HG03558 (cell line): ENCODE data around the gene NDUFA8.

Experiments used
- ATAC-seq: cut with Tn5 transposase; IDR thresholded peaks from one replicate; pipeline ENCODE4 v1.9.1; 2021; ENCODE audit warnings: moderate number of reproducible peaks; ENCODE audit not compliant: unreplicated experiment; ENCODE audit errors: extremely low read depth

NDUFA8 gene

GRCh38 chr9:122141671-122142070 is 17.9 kb downstream of the NDUFA8 start:
- ATAC-seq = no peak

- no peak for ATAC-seq
These were observed 19.0 kb downstream of the NDUFA8 start for GRCh38 chr9:122140368-122141193.

- ATAC-seq = no peak
These were observed 20.9 kb downstream of the NDUFA8 start for GRCh38 chr9:122138560-122139268.

DNA sequence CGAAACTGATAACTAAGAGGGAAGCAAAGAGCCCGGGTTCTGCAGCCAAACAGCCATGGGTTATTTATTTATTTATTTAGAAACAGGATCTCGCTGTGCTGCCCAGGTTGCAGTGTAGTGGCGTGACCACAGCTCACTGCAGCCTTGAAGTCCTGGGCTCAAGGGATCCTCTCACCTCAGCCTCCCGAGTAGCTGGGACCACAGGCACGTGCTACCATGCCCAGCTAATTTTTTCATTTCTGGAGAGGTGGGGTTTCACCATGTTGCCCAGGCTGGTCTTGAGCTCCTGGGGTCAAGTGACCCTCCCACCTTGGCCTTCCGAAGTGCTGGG is 24.1 kb downstream of the NDUFA8 start:
- ATAC-seq = no peak

- no peak for ATAC-seq
These were observed 24.6 kb downstream of the NDUFA8 start for GRCh38 chr9:122134822-122135528.

DNA sequence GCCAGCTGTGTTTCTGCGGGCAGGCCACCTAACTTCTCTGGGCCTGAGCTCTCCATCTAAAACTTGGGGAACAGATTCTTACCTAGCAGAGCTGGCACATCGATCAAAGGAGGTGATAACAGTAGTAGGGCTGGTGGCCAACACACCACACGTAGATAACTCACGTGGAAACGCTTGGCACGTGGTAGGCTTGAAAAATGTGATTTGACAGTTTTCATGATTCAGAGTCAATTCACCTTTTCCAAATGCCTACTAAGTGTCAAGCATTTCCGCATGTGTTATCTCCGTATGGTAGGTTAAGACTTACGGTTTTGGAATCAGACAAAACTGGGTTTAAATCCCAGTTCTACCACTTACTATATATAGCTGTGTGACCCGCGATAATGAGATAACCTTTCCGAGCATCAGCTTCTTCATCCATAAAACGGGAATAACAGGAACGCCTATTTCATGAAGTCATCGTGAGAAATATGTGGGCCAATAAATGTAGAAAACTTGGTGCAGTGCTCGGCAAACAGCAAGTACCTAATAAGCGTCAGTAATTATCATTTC is 25.5 kb downstream of the NDUFA8 start:
- ATAC-seq = no peak

DNA sequence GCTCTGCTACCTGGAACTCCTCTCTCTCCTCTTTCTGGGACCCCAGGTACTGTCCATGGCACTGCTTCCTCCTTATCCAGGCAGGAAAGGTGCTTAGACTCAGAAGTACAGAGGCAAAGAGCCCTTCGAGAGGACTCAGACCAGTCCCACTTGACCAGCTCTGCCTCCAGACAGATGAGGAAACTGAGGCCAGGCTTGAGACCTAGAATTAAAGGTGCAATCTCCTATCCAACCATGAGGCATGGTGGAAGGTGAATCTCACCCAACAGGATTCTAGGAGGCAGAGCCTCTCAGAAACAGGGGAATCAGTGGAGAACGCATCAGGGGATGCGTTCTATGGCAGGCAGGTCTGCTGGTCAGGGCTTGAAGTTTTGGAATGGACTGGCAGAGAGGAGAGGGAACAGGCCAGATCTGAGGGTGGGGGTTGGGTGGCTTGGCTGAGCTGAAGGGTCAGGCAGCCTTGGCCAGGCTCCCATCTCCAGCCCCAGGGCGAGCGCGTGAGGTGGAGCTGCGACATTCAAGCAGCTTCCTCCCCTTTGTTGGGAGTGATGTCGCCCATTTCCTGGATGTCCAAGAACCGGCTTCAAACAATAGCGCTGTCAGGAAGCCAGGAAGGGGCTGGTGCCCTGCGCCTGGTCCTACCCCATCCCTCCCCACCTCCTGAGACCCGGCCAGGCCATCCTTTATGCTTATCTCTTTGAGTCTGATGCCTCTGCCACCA is 26.2 kb downstream of the NDUFA8 start:
- ATAC-seq = no peak

DNA sequence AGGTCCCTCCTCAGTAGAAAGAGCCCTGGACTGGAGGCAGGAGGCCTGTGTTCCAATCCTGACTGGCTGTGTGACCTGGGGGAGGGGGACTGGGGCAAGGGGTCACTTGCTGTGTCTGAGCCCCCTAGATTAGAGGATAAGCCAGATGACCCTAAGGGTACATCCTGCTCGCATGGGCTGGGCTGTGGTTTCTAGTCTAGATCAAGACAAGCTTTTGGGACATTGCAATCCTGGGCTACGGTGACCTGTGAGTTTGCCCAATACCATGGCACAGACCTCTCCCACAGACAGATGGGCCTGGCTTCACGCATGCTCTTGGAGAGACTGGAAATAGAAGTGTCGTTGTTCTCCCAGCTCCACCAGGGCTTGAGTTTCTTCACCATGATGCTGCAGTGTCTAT is 27.0 kb downstream of the NDUFA8 start:
- ATAC-seq = no peak

GRCh38 chr9:122131401-122132001 is 28.1 kb downstream of the NDUFA8 start:
- no peak for ATAC-seq

DNA sequence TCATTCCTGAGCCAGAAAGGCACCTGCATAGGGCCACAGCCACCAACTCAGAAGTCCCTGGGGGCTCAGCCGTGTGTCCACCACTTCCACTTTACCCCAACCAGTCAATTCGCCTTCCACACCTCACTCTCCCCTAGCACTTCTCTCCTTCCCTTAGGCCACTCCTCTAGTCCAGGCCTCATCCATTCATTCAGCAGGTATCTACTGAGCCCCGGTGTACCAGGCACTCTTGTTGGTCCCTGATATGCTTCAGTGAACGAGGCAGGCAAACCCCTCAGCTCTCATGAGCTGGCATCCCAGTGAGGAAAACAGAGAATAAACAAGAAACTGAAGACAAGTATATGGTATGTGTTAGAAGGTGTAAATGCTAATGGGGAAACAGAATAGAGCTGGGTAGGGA is 28.7 kb downstream of the NDUFA8 start:
- ATAC-seq = no peak

DNA sequence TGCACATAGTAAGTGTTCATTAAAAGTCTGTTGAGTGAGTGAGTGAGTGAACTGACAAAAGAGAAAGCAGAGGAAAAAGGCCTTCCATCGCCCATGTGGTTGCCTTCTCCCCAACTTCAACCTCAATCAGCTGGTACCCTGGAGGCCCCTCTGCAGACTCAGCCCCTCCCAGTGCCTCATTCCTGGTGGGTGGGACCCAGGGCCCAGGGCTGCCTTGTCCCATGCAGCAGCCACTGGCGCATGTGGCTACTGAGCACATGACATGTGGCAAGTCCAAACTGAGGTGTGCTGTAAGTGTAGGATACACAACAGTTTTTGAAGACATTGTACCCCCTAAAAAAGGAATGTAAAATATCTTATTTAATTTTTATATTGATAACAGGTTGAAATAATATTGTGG is 29.6 kb downstream of the NDUFA8 start:
- no peak for ATAC-seq

- ATAC-seq = no peak
These were observed 30.6 kb downstream of the NDUFA8 start for GRCh38 chr9:122128969-122129343.

DNA sequence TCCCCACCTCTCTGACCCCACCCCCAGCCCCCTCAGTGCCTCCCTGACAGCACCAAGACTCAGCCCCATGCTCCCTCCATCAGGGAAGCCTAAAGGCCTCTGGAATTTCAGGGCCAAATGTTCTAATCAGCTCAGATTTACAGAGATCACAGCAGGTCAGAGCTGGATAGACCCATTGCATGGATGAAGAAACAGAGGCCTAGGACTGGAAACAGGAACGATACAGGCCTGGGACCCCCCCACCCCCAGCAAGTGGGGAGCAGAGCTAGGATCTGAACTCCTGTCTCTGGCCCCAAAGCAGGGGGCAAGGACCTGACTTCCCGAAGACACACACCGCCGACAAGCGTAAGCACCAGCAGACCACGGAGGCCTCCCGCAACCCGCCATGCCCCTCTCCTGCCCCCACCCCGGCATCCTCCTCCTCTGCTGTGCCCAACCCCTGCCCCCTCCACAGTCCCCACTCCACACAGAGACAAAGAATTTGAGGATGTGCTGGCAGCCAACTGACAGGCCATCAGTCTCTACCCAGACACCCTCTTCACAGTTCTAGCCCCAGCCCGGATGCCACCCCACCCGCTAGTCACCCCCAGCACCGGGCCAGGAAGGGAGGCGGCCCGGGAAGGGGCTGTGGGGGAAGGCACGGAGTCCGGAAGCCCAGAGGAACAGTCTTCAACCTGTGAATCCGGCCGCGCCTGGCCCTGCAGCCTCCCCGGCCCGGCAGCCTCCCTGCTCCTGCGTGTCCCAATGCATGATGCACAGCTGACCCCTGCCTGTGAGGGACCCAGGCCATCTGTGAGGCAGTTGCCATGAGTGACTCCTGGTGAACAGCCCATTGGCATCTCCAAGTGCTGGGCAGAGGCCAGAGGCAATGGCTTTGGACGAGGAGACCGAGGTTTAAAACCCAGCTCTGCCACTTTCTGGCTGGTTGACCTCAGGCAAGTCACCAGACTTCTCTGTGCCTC is 31.3 kb downstream of the NDUFA8 start:
- no peak for ATAC-seq

GRCh38 chr9:122127396-122127798 is 32.2 kb downstream of the NDUFA8 start:
- no peak for ATAC-seq

GRCh38 chr9:122126331-122127261 is 33.0 kb downstream of the NDUFA8 start:
- no peak for ATAC-seq

DNA sequence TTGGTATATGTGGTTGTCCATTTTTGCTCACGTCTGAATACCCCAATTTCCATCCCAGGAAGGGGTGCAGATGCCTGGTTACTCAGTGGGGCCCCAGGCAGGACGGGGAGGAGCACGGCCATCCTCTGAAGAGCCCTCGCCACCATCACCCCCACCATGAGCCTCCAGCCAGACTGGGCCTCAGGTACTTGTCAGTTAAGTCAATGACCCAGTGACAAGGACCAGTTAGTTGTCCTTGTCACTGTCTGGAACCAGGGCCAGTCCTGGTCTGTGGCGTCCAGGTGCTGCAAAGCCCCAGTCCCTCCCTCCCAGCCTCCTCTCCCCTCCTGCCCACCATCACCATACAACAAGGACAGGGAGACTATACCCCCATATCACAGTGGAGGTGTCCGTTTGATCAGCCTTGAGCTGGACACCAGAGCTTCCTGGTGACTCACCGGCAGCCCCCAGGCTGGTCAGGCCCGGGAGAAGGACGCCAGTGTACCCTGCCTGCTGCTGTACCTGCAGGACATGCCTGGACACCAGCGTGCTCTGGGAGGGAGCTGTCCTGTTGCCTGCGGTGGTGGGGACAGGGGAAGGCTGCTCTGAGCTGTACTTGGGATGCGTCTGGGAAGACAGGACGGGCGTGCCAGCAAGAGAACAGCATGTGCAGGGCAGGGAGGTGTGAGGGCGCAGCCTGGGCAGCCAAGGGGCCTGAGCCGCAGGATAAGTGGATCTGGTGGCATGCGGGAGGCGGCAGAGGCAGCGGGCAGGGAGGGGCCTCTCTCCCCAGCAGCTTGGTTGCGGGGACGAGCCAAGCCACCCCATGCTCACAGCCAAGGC is 33.9 kb downstream of the NDUFA8 start:
- no peak for ATAC-seq

DNA sequence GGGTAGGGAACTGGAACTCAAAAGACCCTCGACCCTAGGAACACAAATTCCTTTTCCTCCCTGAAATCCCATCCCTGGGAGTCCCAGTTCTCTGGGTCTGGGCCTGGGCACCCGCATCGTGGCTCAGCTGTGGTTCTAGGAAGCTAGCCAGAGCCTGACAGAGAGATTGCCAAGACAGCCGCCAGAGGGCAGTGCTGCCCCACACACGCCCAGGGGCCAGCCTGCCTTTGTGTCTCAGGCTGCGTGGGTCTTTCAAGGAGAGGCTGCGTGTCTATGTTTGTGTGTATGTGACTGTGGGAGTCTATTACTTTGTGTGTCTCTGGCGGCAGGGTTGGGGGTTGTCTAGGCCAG is 34.4 kb downstream of the NDUFA8 start:
- no peak for ATAC-seq
